Suppressor macrophage (primary cell): Measurements from ENCODE around the gene MRPL27.
A peak's percentile ranks its signal among the peaks of the same experiment; 100 is the strongest.

Source experiments
- DNase-seq, 4 experiments: peaks; one replicate each; pipeline ENCODE4 v3.0.0-alpha.2; 2020 to 2022

Gene MRPL27

GRCh38 chr17:50344731-50345365, 28.1 kb downstream of the MRPL27 start:
- peak; percentile 15 to 64 (median 57) for DNase-seq

- DNase-seq, result no peak
Measured at GRCh38 chr17:50339381-50339780, 33.6 kb downstream of the MRPL27 start.

GRCh38 chr17:50338645-50339044, 34.3 kb downstream of the MRPL27 start:
- no peak for DNase-seq

- DNase-seq, result no peak
Measured at GRCh38 chr17:50337956-50338355, 35.0 kb downstream of the MRPL27 start.

- peak in 2 of 4 experiments; percentile 9 to 19 for DNase-seq
Measured at GRCh38 chr17:50333291-50334057, 39.5 kb downstream of the MRPL27 start.

- peak; percentile 14 to 52 (median 37) for DNase-seq
Measured at GRCh38 chr17:50332196-50332595, 40.8 kb downstream of the MRPL27 start.

GRCh38 chr17:50331085-50331791, 41.7 kb downstream of the MRPL27 start:
- DNase-seq, result no peak

- no peak for DNase-seq
Measured at GRCh38 chr17:50330151-50330775, 42.7 kb downstream of the MRPL27 start.

- peak in 1 of 4 experiments; percentile 18 for DNase-seq
Measured at GRCh38 chr17:50329716-50330115, 43.3 kb downstream of the MRPL27 start.

GRCh38 chr17:50328363-50329325, 44.3 kb downstream of the MRPL27 start:
- DNase-seq, result no peak

GRCh38 chr17:50326831-50327364, 46.1 kb downstream of the MRPL27 start:
- DNase-seq, result no peak

GRCh38 chr17:50325906-50326305, 47.1 kb downstream of the MRPL27 start:
- no peak for DNase-seq

GRCh38 chr17:50323060-50323459, 49.9 kb downstream of the MRPL27 start:
- DNase-seq, result no peak

GRCh38 chr17:50322271-50322670, 50.7 kb downstream of the MRPL27 start:
- DNase-seq, result no peak

GRCh38 chr17:50319306-50320004, 53.5 kb downstream of the MRPL27 start:
- DNase-seq, result no peak

GRCh38 chr17:50318501-50319285, 54.3 kb downstream of the MRPL27 start:
- DNase-seq, result no peak
